Gastrocnemius medialis (tissue), 4 donors: ENCODE measurements around the gene NOLC1. TPM values are rescaled to one million over a fixed set of nuclear protein-coding genes. Genes with fewer than 3 reads are reported as not detected.

Experiments
- ATAC-seq, 2 donors: fragments of 150-250 bp; one replicate each; pipeline ENCODE4 v1.9.1; 2016
- DNase-seq, 2 donors: peaks; one replicate each; pipeline ENCODE4 v3.0.0-alpha.2; 2019
- H3K27ac ChIP-seq, 4 donors: fragments of 200-600 bp; sonication (generic); 1 replicate in 1 of 4; 2 replicates in 3 of 4; pipeline ENCODE4 v1.5.1; 2016 to 2018; ENCODE audit warnings: mild to moderate bottlenecking in 2 of 4, moderate library complexity in 1 of 4
- H3K27me3 ChIP-seq, 3 donors: fragments of 200-600 bp; sonication (generic) in 2 of 3; 1 replicate in 1 of 3; 2 replicates in 2 of 3; pipeline versions ENCODE4 v1.5.1 to v1.6.0; 2016 to 2019; ENCODE audit warnings: mild to moderate bottlenecking in 1 of 3, moderate library complexity in 1 of 3
- H3K36me3 ChIP-seq, 2 donors: fragments of 200-600 bp; sonication (generic) in 1 of 2; one replicate each; pipeline ENCODE4 v1.5.1; 2017 to 2018
- H3K4me1 ChIP-seq, 2 donors: fragments of 200-600 bp; sonication (generic) in 1 of 2; one replicate each; pipeline ENCODE4 v1.5.1; 2016 to 2017; ENCODE audit warnings: mild to moderate bottlenecking in 2 of 2
- H3K4me3 ChIP-seq, 4 donors: fragments of 200-600 bp; sonication (generic) in 3 of 4; 1 replicate in 1 of 4; 2 replicates in 3 of 4; pipeline ENCODE4 v1.5.1; 2016 to 2019; ENCODE audit warnings: mild to moderate bottlenecking in 2 of 4
- H3K9me3 ChIP-seq, 3 donors: fragments of 200-600 bp; sonication (generic) in 2 of 3; 1 replicate in 1 of 3; 2 replicates in 2 of 3; pipeline ENCODE4 v1.5.1; 2016 to 2019
- CTCF ChIP-seq, 5 experiments: fragments of 450-650 bp in 3 of 5; fragments of 200-600 bp in 2 of 5; sonication (generic) in 2 of 5; IDR thresholded peaks in 4 of 5; conservative IDR thresholded peaks in 1 of 5; 1 replicate in 4 of 5; 2 replicates in 1 of 5; pipeline ENCODE4 v1.5.1; 2016 to 2019; ENCODE audit warnings: antibody characterized with exemption in 5 of 5, mild to moderate bottlenecking in 3 of 5, moderate library complexity in 3 of 5
- POLR2A ChIP-seq, 2 donors: fragments of 450-650 bp; IDR thresholded peaks; one replicate each; pipeline ENCODE4 v1.6.1; 2017; ENCODE audit warnings: antibody characterized with exemption in 2 of 2, mild to moderate bottlenecking in 2 of 2, moderate library complexity in 2 of 2
- in situ Hi-C, 4 donors: fragments of 200-750 bp; cut with MboI; loops; one replicate each; pipeline versions ENCODE4 v1.15.0 to v1.8.0; 2017; ENCODE audit warnings: low sequenced_read_pairs in 4 of 4
- intact Hi-C: fragments of 100-400 bp; cut with DNase I; formaldehyde crosslinking; loops from one replicate; pipeline ENCODE4 v1.15.1; 2023; ENCODE audit warnings: low total_unique reads
- total RNA-seq, 4 donors: library from RNA; depleted of rRNA; stranded (reverse); fragments of >200 nt; gene quantifications; one replicate each; pipeline versions ENCODE4 v1.1.0 to v1.2.3, GENCODE V29; 2016

NOLC1 gene
- total RNA-seq, 4 donors from 2014 or later: 37.2 to 76.7 (median 71.1) TPM

GRCh38 chr10:102111276-102111675 lies 40.9 kb upstream of the NOLC1 start:
- H3K4me1 ChIP-seq: peaks cover 32 to 36% of the 10 kb centered on the region in 2 donors
- H3K27me3 ChIP-seq: no peaks in the 10 kb centered on the region
- in situ Hi-C loops (no loop called here), intact Hi-C loops (no loop called here)
- H3K27ac ChIP-seq: no peak overlapping the region
- DNase-seq (no peak), ATAC-seq (no peak)
- peaks cover 0 to 41% of the 10 kb centered on the region in 2 donors for H3K36me3 ChIP-seq
- H3K9me3 ChIP-seq: no peaks in the 10 kb centered on the region
- TF ChIP-seq CTCF (IDR thresholded peaks at IDR 0.05 in 4 of 5, conservative IDR thresholded peaks at IDR 0.05 in 1 of 5) (no peak), POLR2A (IDR thresholded peaks at IDR 0.05) (no peak)
- no peak overlapping the region for H3K4me3 ChIP-seq

- no peaks in the 10 kb centered on the region for H3K9me3 ChIP-seq
- H3K27me3 ChIP-seq: no peaks in the 10 kb centered on the region
- H3K4me3 ChIP-seq: no peak overlapping the region
- DNase-seq (no peak), ATAC-seq (no peak)
- H3K27ac ChIP-seq: no peak overlapping the region
- intact Hi-C loops: no loop called here
- H3K36me3 ChIP-seq: peaks cover 0 to 41% of the 10 kb centered on the region in 2 donors
- peaks cover 43 to 47% of the 10 kb centered on the region in 2 donors for H3K4me1 ChIP-seq
- no peak for TF ChIP-seq CTCF (IDR thresholded peaks at IDR 0.05 in 4 of 5, conservative IDR thresholded peaks at IDR 0.05 in 1 of 5)
- TF ChIP-seq POLR2A (IDR thresholded peaks at IDR 0.05): no peak
- in situ Hi-C loops: no loop called here
Observed at GRCh38 chr10:102112210-102112817, 39.9 kb upstream of the NOLC1 start.

DNA sequence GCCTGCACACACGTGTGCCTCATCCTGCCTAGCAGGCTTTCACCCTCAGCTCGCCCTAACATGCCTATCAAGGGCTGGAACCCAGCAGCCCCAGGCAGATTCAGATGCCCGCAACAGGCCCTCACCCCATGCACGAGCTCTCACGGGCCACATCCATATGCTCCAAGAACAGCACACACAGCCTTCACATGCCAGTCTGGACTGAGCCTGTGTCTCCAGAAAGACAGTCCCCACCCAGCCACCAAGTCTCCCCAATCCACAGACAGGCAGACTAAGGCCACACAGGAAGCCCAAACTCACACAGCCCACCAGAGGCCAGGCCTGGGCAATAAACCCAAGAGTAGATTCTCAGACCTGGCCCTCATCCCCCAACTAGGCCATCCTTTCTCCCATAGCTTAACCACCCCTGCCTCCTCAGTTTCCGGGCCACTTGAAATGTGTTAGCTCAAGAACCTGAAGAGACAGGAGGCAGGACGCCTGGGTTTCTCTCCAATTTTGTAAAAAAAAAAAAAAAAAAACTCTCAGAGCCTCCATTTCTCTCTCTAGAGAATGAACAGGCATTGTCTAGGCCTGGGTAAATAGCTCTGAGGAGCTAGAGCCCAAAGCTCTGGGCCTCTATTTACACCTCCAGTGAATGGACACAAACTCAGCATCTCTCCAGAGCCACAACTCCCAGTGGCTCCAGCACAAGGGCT lies 38.8 kb upstream of the NOLC1 start:
- intact Hi-C loops (no loop called here), in situ Hi-C loops (no loop called here)
- Histone ChIP-seq H3K27ac (peak overlapping the region in 3 of 4 donors; percentile 76 to 100 (median 97)), H3K36me3 (peaks cover 0 to 32% of the 10 kb centered on the region in 2 donors), H3K4me3 (peak overlapping the region; percentile 57 to 69 (median 64)), H3K27me3 (no peaks in the 10 kb centered on the region), H3K4me1 (peaks cover 54 to 58% of the 10 kb centered on the region in 2 donors), H3K9me3 (no peaks in the 10 kb centered on the region)
- DNase-seq (no peak), ATAC-seq (no peak)
- no peak for TF ChIP-seq CTCF (IDR thresholded peaks at IDR 0.05 in 4 of 5, conservative IDR thresholded peaks at IDR 0.05 in 1 of 5)

GRCh38 chr10:102113956-102114857 lies 38.0 kb upstream of the NOLC1 start:
- DNase-seq: no peak
- H3K9me3 ChIP-seq: no peaks in the 10 kb centered on the region
- in situ Hi-C loops (no loop called here), intact Hi-C loops (loop anchor here (1.0 kb wide), 1 partner anchor 49 kb away; the partner anchor contains the start of gene HPS6)
- peak in 1 of 2 donors; percentile 2 for ATAC-seq
- peaks cover 0 to 24% of the 10 kb centered on the region in 2 donors for H3K36me3 ChIP-seq
- H3K27ac ChIP-seq: peak overlapping the region; percentile 76 to 100 (median 94)
- H3K4me1 ChIP-seq: peaks cover 62 to 66% of the 10 kb centered on the region in 2 donors
- TF ChIP-seq CTCF (IDR thresholded peaks at IDR 0.05 in 4 of 5, conservative IDR thresholded peaks at IDR 0.05 in 1 of 5) (no peak), POLR2A (IDR thresholded peaks at IDR 0.05) (no peak)
- H3K4me3 ChIP-seq: peak overlapping the region; percentile 57 to 69 (median 64)
- H3K27me3 ChIP-seq: no peaks in the 10 kb centered on the region
